Mesodermal cell (in vitro differentiated cells): ENCODE data around the gene SLC19A1.
"Not testable (repeated sequence)": the region's sequence is repeated elsewhere in the genome, so short reads cannot be mapped to it uniquely, and the experiment has no call there.

ENCODE experiments used
- H3K27ac ChIP-seq: 2 replicates; pipeline ENCODE4 v1.7.0; 2013; ENCODE audit warnings: mild to moderate bottlenecking, low read depth, low read length, moderate library complexity; ENCODE audit not compliant: severe bottlenecking
- H3K36me3 ChIP-seq: 2 replicates; pipeline ENCODE4 v1.7.1; 2013; ENCODE audit warnings: mild to moderate bottlenecking, low read length, moderate library complexity; ENCODE audit not compliant: control insufficient read depth, insufficient read depth
- H3K4me1 ChIP-seq: one replicate; pipeline ENCODE4 v1.7.1; 2013; ENCODE audit warnings: mild to moderate bottlenecking, low read length; ENCODE audit not compliant: insufficient read depth, control insufficient read depth, poor library complexity, severe bottlenecking
- H3K4me3 ChIP-seq: 2 replicates; pipeline ENCODE4 v1.7.0; 2013; ENCODE audit warnings: low read length, control low read depth, mild to moderate bottlenecking; ENCODE audit not compliant: insufficient read depth, poor library complexity, severe bottlenecking; ENCODE audit errors: extremely low read depth
- H3K9me3 ChIP-seq: 2 replicates; pipeline ENCODE4 v1.7.1; 2013; ENCODE audit warnings: mild to moderate bottlenecking, low read length, moderate library complexity; ENCODE audit not compliant: control insufficient read depth
- WGBS, 2 experiments: methylation state at CpG; one replicate each; pipeline ENCODE4 v1.1.5; 2013; ENCODE audit warnings: missing lambda C conversion rate in 2 of 2; ENCODE audit not compliant: insufficient coverage in 2 of 2; 5-methylcytosine and 5-hydroxymethylcytosine counted together

The SLC19A1 gene

DNA sequence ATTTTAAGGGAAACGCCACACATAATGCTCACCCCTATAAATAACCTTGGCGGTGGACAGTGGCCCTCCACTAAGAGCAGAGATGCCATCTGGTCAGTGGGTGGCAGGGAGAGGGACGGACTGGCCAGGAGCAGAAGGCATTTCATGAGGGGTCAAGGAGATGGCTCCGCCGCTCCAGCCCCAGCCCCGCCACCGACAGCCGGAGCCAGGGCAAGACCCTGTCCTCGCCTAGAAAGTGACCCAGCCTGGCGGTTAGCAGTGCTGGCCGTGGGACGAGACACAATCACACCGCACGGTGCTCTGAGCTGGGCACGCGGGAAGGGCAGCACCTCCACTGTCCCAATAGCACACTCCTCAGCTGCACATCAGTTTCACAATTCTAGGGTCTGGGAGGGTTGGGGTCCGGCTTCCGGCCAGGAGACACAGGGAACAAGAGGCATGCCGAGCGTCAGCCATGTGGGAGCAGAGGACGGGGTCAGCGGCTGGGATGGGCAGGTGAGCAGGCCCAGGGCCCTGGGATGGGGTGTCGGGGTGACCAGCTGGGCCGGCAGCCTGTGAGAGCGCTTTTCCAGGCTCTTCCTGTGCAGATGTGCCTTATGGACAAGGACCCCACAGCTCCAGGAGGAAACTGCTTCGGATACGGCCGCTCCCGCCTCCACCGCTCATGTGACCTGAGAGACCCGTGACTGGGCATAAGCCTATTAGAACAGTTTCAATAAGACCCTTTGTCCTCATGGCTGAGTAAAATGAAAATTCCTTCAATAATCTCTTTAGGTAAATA lies 5.7 kb downstream of the SLC19A1 start:
- WGBS, 2 experiments, result 96 to 99% methylated on average over 26 to 28 of the region's 31 CpGs
- Histone ChIP-seq H3K4me1 (peaks cover 18% of the 10 kb centered on the region), H3K4me3 (no peak overlapping the region), H3K9me3 (no peaks in the 10 kb centered on the region), H3K27ac (no peak overlapping the region), H3K36me3 (peaks cover 29% of the 10 kb centered on the region)

DNA sequence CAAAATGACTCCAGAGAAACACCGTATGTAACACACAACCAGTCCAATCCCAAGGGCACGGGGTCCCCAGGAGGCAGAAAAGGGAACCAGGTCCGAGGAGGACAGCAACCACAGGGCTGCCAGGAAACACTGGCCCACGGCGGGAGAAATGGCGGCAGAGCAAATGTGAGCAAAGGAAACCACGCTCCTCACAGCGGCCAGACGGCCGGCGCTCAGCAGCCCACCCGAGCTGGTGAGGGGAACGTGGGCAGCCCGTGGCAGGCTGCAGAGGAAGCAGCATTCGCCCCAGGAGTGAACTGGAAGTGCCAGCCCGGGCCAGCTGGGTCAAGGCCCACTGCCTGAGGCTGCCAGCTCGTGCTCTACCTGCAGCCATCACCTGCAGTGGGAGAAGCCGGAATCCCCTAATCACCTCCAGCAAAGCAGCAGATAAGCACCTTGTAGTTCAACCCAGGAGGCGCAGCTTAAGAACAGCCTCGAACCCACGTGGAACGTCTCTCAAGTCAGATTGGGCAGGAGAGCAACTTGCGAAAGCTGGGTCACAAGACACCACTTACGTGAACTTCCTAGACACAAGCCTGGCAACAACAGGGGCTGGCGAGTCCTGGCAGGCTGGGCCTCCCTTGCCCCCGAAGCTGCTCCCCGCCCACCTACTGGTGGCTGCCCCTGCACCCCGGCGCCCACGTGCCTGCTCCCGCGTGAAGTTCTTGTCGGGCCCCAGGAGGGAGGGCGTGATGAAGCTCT lies 6.7 kb downstream of the SLC19A1 start:
- H3K9me3 ChIP-seq, result no peaks in the 10 kb centered on the region
- H3K36me3 ChIP-seq, result peaks cover 34% of the 10 kb centered on the region
- peaks cover 16% of the 10 kb centered on the region for H3K4me1 ChIP-seq
- WGBS, 2 experiments, result 96% methylated on average over 30 to 34 of the region's 34 CpGs
- no peak overlapping the region for H3K27ac ChIP-seq
- no peak overlapping the region for H3K4me3 ChIP-seq

DNA sequence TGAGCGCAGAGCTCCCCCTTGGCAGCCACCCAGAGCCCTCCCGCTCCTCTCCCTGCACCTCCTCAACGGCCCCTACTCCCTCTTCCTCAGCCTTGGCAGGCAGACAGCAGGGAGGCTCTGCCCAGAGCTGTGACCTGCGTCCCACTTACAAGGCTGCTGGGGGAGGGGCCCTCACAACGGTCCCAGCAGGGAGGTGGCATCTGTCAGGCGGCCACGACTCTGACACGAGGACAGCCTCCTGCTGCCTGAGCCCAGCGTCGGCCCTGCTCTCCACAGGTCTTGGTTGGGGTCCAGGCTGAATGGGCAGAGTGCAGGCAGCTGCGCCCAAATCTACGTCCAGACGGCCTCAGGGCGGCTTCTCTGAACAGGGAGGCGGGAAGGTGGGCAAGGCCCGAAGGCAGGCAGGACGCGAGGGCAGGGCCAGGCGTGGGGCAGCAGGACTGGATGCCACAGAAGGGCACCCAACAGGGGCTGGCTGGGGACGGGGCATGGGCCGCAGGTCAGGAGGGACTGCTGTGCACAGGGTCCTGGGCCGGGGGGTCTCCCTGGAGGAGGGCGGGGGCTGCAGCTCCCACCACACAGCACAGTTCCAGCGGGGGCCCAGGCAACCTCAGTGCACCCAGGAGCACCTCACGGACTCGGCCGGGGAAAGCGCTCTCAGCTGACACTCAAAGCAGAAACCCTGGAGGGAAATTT lies 7.5 kb downstream of the SLC19A1 start:
- Histone ChIP-seq H3K4me3 (no peak overlapping the region), H3K4me1 (peaks cover 16% of the 10 kb centered on the region), H3K36me3 (peaks cover 37% of the 10 kb centered on the region), H3K9me3 (no peaks in the 10 kb centered on the region), H3K27ac (no peak overlapping the region)
- WGBS, 2 experiments, result 77 to 78% methylated on average over 23 to 27 of the region's 28 CpGs

DNA sequence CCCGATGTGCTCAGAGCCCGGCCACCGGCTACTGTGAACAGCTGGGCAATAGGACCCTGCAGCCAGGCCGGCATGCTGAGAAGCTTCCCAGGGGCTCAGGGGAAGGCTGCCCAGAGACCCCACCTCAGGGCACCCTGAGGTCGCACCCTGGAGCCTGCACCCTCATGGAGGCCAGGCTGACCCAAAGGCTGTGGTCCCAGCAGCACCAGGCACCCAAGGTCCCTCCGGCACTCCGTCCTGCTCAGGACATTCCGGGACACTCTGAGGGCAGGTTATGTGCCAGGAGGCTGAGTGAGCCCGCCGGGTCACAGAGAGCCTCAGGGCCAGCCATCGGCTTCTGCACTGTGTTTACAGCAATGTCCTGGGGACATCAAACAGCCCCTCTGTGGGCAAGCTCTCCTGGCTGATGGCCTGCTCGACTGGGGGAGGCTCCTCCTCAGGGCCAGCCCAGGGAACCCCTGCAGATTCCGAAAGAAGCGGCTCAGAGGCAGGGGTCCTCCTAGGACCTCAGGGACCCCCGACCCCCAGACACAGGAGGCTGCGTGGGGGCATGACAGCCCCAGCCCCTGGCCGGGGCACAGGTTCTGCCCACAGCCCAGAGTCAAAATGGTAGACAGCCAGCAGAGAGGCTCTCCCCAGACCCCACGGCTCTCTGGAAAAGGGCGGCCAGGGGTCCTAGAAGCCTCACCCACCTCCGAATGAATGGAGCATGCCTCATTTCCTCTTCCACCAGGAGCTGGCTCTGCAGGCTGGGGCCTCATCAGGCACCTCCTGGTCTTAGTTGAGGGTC lies 8.2 kb downstream of the SLC19A1 start:
- Histone ChIP-seq H3K4me1 (peaks cover 16% of the 10 kb centered on the region), H3K36me3 (peaks cover 35% of the 10 kb centered on the region), H3K9me3 (no peaks in the 10 kb centered on the region), H3K4me3 (no peak overlapping the region), H3K27ac (no peak overlapping the region)
- 90 to 93% methylated on average over 19 to 20 of the region's 20 CpGs for WGBS, 2 experiments

DNA sequence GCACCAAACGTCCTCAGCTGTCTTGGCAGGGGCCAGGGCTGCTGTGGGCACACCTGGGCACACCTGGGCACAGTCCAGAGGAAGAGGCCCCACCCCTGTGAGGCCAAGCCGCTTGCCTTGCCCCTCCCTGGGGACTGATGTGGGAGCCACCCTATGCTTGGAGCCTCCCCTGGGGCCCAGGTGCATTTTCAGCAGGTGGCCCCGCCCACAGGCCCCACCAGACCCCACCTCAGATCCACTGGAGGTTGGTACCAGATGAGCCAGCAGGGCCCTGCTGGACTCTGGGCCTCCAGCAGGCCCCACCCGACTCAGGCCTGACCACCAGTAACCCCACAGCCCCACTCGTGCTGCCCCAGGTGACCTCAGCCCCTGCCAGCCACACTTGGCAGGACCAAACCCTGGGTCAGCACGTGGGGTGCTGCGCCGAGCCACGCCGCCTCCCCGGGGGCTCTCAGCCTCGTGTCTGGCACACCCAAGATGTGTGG lies 8.8 kb downstream of the SLC19A1 start:
- Histone ChIP-seq H3K9me3 (no peaks in the 10 kb centered on the region), H3K4me3 (no peak overlapping the region), H3K36me3 (peaks cover 40% of the 10 kb centered on the region), H3K27ac (no peak overlapping the region), H3K4me1 (peaks cover 16% of the 10 kb centered on the region)
- WGBS, 2 experiments, result 94 to 96% methylated on average over 10 to 11 of the region's 12 CpGs

DNA sequence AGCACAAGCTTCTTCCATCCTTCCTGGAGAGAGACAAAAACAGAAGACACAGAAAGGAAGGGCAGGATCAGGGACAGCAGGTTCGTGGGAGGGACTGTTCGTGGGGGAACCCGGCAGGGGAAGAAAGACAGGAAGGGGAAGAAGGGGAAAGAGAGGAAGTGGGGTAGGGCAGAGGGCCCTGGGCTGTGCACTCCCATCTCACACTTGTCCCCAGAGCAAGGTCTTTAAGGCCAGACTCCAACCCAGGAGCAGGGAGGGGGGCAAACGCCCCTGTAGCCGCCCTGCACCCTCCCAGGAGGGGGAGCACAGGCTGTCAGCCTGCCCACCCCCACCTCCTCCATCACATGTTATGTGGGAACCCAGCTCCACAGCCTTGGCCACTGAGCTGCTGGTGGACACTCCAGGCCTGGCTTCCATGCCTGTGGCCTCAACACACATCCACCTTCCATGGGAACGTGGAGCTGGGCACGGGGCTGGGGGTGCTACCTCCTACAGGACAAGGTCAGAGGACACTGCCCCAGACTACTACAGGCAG lies 9.3 kb downstream of the SLC19A1 start:
- peaks cover 16% of the 10 kb centered on the region for H3K4me1 ChIP-seq
- H3K9me3 ChIP-seq, result no peaks in the 10 kb centered on the region
- H3K4me3 ChIP-seq, result no peak overlapping the region
- no peak overlapping the region for H3K27ac ChIP-seq
- WGBS, 2 experiments, result 87 to 96% methylated on average over 3 to 4 of the region's 7 CpGs
- H3K36me3 ChIP-seq, result peaks cover 45% of the 10 kb centered on the region

DNA sequence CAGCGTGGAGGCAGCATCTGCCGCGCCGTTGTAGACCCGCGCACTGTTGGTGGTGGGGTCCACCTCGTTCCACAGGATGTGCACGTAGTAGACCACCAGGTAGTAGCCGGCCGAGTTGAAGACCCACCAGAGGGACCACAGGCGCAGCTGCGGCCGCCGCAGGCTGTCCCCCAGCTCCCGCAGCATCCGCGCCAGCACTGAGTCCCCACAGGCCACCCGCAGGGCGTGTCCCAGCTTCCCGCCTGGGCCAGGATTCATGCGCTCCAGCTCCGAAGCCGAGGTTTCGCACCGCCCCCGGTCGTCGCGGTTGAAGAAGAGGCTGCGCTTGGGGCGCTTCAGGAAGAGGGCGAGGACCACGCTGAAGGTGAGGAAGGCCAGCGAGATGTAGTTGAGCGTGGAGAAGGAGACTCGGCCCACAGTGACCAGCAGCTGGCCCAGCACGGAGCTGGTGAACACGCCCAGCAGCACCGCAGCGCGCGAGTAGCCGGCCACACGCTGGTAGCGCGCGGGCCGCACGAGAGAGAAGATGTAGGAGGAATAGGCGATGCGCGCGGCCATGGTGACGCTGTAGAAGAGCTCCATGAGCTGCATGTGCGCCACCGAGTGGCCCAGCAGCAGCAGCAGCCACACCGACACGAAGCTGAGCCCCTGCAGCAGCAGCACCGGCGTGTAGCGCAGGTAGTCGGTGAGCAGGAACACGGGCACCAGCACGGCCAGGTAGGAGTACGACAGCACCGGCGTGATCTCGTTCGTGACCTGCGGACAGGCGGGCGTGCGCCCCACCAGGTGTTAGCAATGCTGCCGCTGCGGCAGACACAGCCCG lies 10.6 kb downstream of the SLC19A1 start:
- H3K9me3 ChIP-seq, result no peaks in the 10 kb centered on the region
- H3K4me1 ChIP-seq, result peaks cover 16% of the 10 kb centered on the region
- WGBS, 2 experiments, result 95% methylated on average over 71 to 76 of the region's 76 CpGs
- H3K27ac ChIP-seq, result no peak overlapping the region
- no peak overlapping the region for H3K4me3 ChIP-seq
- H3K36me3 ChIP-seq, result peaks cover 48% of the 10 kb centered on the region

DNA sequence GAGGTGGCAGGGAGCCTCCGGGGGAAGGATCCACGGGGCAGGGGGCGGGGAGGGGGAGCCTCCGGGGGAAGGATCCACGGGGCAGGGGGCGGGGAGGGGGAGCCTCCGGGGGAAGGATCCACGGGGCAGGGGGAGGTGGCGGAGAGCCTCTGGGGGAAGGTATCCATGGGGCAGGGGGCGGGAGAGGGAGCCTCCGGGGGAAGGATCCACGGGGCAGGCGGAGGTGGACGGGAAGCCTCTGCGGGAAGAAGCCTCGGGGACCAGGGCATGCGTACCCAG lies 11.2 kb downstream of the SLC19A1 start:
- 96 to 99% methylated on average over 9 to 10 of the region's 17 CpGs for WGBS, 2 experiments
- not testable (repeated sequence) for H3K9me3 ChIP-seq, H3K27ac ChIP-seq, H3K4me3 ChIP-seq
- Histone ChIP-seq H3K36me3 (peaks cover 43% of the 10 kb centered on the region), H3K4me1 (peaks cover 16% of the 10 kb centered on the region)

DNA sequence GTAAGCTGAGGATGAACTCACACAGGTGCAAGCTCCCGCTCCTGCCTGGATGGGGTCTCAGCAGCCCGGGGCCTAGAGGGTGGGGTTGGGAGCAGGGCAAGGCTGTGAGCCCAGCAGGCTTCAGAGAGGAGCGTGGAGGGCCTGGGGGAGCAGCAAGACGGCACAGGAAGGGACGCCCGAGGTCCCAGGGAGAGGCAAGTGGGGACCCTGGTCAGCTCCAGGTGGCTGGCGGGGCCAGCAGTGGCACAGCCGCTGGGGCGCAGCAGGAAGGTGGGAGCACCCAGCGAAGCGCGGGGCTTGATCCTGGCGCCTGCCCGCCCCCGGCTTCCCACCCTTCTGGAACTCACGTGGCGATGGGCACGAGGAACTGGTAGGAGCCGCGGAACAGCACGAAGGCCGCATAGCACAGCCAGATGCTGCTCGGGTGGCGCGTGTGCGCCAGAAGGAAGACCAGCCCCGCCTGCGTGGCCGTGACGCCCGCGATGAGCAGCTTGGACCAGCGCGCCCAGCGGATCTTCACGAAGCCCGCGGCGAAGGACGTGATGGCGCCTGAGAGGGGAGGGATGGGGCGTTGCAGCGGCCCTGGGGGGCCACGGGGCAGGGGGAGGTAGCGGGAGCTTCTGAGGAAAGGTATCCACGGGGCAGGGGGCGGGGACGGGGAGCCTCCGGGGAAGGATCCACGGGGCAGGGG lies 11.7 kb downstream of the SLC19A1 start:
- Histone ChIP-seq H3K27ac (no peak overlapping the region), H3K9me3 (no peaks in the 10 kb centered on the region), H3K36me3 (peaks cover 44% of the 10 kb centered on the region), H3K4me1 (peaks cover 16% of the 10 kb centered on the region), H3K4me3 (no peak overlapping the region)
- WGBS, 2 experiments, result 94 to 98% methylated on average over 42 to 43 of the region's 50 CpGs
